K562 (cell line): ENCODE data around the gene WDR64. TPM values are rescaled to one million over a fixed set of nuclear protein-coding genes. Genes with fewer than 3 reads are reported as not detected.

ENCODE experiments used
- BRD9 ChIP-seq: fragments of 450-650 bp; IDR thresholded peaks from 2 replicates; pipeline ENCODE4 v1.6.1; 2018; ENCODE audit warnings: low read depth; ENCODE audit not compliant: partially characterized antibody
- CCNT2 ChIP-seq: IDR thresholded peaks from 2 replicates; pipeline ENCODE4 v1.6.1; 2011; ENCODE audit warnings: borderline replicate concordance, low read depth, mild to moderate bottlenecking, moderate library complexity, mixed read lengths, low read length; ENCODE audit not compliant: insufficient read length; ENCODE audit errors: extremely low read depth
- CREB1 ChIP-seq, 2 experiments: sonication (generic) in 1 of 2; formaldehyde crosslinking in 1 of 2; IDR thresholded peaks; 2 replicates each; pipeline versions ENCODE4 v1.6.1 to v1.8.0; 2012 to 2022; ENCODE audit warnings: inconsistent platforms in 1 of 2, mild to moderate bottlenecking in 1 of 2, missing genetic modification reagents in 1 of 2, moderate library complexity in 1 of 2
- EP400 ChIP-seq: fragments of 450-650 bp; IDR thresholded peaks from 2 replicates; pipeline ENCODE4 v1.6.1; 2017; ENCODE audit warnings: antibody characterized with exemption, mild to moderate bottlenecking, moderate library complexity
- FOXA3 ChIP-seq, 2 experiments: fragments of 450-650 bp in 1 of 2; sonication (generic) in 1 of 2; formaldehyde crosslinking; IDR thresholded peaks in 1 of 2; conservative IDR thresholded peaks in 1 of 2; 2 replicates each; pipeline versions ENCODE4 v1.4.0 to v1.8.0; 2020 to 2022; ENCODE audit warnings: mild to moderate bottlenecking in 2 of 2, missing genetic modification reagents in 1 of 2
- GATA2 ChIP-seq: sonication (generic); formaldehyde crosslinking; IDR thresholded peaks from 2 replicates; pipeline ENCODE4 v1.4.0; 2020; ENCODE audit warnings: mild to moderate bottlenecking, missing genetic modification reagents
- HDAC8 ChIP-seq: fragments of 450-650 bp; IDR thresholded peaks from 2 replicates; pipeline ENCODE4 v1.6.1; 2016; ENCODE audit warnings: mild to moderate bottlenecking, missing genetic modification characterization, moderate library complexity, missing compliant biosample characterization
- HNRNPK ChIP-seq: fragments of 200-400 bp; formaldehyde crosslinking; IDR thresholded peaks from one replicate; pipeline ENCODE4 v1.6.1; 2018; ENCODE audit warnings: mild to moderate bottlenecking, low read depth, low read length; ENCODE audit not compliant: poor library complexity, severe bottlenecking
- KLF16 ChIP-seq: IDR thresholded peaks from 2 replicates; pipeline ENCODE4 v1.6.1; 2016; ENCODE audit warnings: antibody characterized with exemption
- MED1 ChIP-seq: sonication (generic); formaldehyde crosslinking; IDR thresholded peaks from 2 replicates; pipeline ENCODE4 v1.8.1; 2023; ENCODE audit warnings: missing genetic modification reagents, borderline replicate concordance
- NFRKB ChIP-seq: fragments of 450-650 bp; IDR thresholded peaks from 2 replicates; pipeline ENCODE4 v1.6.1; 2016; ENCODE audit warnings: low read depth
- RCOR1 ChIP-seq, 2 experiments: IDR thresholded peaks; 2 replicates each; pipeline ENCODE4 v1.6.1; 2012; ENCODE audit warnings: low read depth in 2 of 2, low read length in 2 of 2, borderline replicate concordance in 1 of 2, improper control_type of control experiment in 1 of 2
- SOX6 ChIP-seq: fragments of 450-650 bp; IDR thresholded peaks from 2 replicates; pipeline ENCODE4 v1.6.1; 2014; ENCODE audit warnings: mild to moderate bottlenecking
- SREBF2 ChIP-seq: sonication (generic); formaldehyde crosslinking; IDR thresholded peaks from 2 replicates; pipeline ENCODE4 v1.4.0; 2020; ENCODE audit warnings: mild to moderate bottlenecking, missing genetic modification reagents
- SRF ChIP-seq, 2 experiments: fragments of 250-450, 450-650 bp in 1 of 2; sonication (Bioruptor Pico) in 1 of 2; sonication (generic) in 1 of 2; formaldehyde crosslinking; IDR thresholded peaks; 2 replicates each; pipeline versions ENCODE4 v1.5.0 to v1.5.1; 2020 to 2022; ENCODE audit warnings: mild to moderate bottlenecking in 1 of 2, missing genetic modification reagents in 1 of 2
- STAG1 ChIP-seq: sonication (generic); formaldehyde crosslinking; IDR thresholded peaks from 2 replicates; pipeline ENCODE4 v1.5.0; 2020; ENCODE audit warnings: missing genetic modification reagents, borderline replicate concordance
- TEAD4 ChIP-seq, 2 experiments: sonication (generic) in 1 of 2; formaldehyde crosslinking in 1 of 2; IDR thresholded peaks; 2 replicates each; pipeline versions ENCODE4 v1.6.1 to v1.8.0; 2012 to 2022; ENCODE audit warnings: borderline replicate concordance in 1 of 2, inconsistent platforms in 1 of 2, low read length in 1 of 2, mild to moderate bottlenecking in 1 of 2, missing genetic modification reagents in 1 of 2
- ZEB2 ChIP-seq: fragments of 450-650 bp; IDR thresholded peaks from 2 replicates; pipeline ENCODE4 v1.6.1; 2016
- ZKSCAN8 ChIP-seq: fragments of 200-800 bp; sonication (Bioruptor generic); IDR thresholded peaks from 2 replicates; pipeline ENCODE4 v1.6.1; 2016; ENCODE audit warnings: missing genetic modification characterization, missing compliant biosample characterization
- ZNF224 ChIP-seq: sonication (generic); formaldehyde crosslinking; IDR thresholded peaks from 2 replicates; pipeline ENCODE4 v1.8.0; 2022; ENCODE audit warnings: mild to moderate bottlenecking, missing genetic modification reagents
- polyA plus RNA-seq, 8 experiments: library from polyadenylated mRNA; depleted of rRNA in 4 of 8; stranded (reverse) in 5 of 8; unstranded in 3 of 8; fragments of >200 nt; fragmentation: Nextera tagmentation in 2 of 8; fragmentation: Illumina TruSeq in 1 of 8; extraction: Ambion mirVana in 2 of 8; extraction: Trizol in 1 of 8; gene quantifications; 2 replicates each; pipeline versions ENCODE4 v1.2.1 to v1.2.3, GENCODE V29; 2011 to 2014; ENCODE audit warnings: inconsistent platforms in 1 of 8, missing spikeins in 1 of 8
- total RNA-seq, 7 experiments: library from RNA; depleted of rRNA in 6 of 7; stranded (reverse); fragments of >200 nt in 6 of 7; fragmentation: Illumina TruSeq in 2 of 7; extraction: Trizol in 2 of 7; gene quantifications; 2 replicates each; pipeline versions ENCODE4 v1.2.1 to v1.2.3, GENCODE V29; 2011 to 2021; ENCODE audit warnings: low replicate concordance in 1 of 7
- TF ChIP-seq, protein P1 (sequence below), 2 experiments: fragments of 150-350 bp in 1 of 2; IDR thresholded peaks; 2 replicates each; pipeline ENCODE4 v1.6.1; 2012 to 2016; ENCODE audit warnings: low read depth in 2 of 2, low read length in 2 of 2, mild to moderate bottlenecking in 1 of 2, moderate library complexity in 1 of 2
- TF ChIP-seq, protein P2 (sequence below): IDR thresholded peaks from 2 replicates; pipeline ENCODE4 v1.6.1; 2012; ENCODE audit warnings: low read depth, low read length, improper control_type of control experiment, borderline replicate concordance

Gene WDR64
- total and polyA plus RNA-seq, 9 of the 15 experiments (the other 6 are each of a cell fraction or from before 2014, with no cell fraction given), result 0.06 to 0.29 (median 0.19) TPM; not detected in 5

DNA sequence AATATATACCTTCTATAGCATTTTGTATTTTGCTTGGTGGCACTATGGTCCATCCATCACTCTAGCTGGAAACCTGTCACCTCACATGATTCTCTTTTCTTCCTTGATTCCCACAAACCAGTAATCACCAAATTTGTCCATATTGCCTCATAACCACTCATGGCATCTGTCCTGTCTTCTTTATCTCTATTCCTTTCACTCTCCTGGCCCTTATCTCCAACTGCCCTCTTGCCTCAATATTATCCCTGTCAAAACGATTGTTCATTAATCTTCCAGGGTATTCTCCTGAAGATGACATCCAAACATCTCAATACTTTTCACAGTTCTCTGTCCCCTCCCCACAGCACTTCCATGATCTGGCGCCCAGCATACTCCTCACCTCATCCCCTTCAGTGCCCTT is 46.1 kb downstream of the WDR64 start (continued):
- TF ChIP-seq GATA2 (CRISPR knock-in tag), result peak; percentile 71
- TF ChIP-seq BRD9, result peak; percentile 36
- TF ChIP-seq CCNT2, result no peak
- peak in 1 of 2 experiments; percentile 78; a peak in 2 of 4 replicates for TF ChIP-seq RCOR1 (IDR thresholded peaks at IDR 0.05; ENCODE audit: borderline replicate concordance in 1 of 2, low read depth in 2 of 2, low read length in 2 of 2)
- no peak for TF ChIP-seq ZNF224
- TF ChIP-seq MED1 (CRISPR knock-in tag), result no peak
- peak; percentile 63; the same call in 1 of the 2 replicates for TF ChIP-seq CREB1 (IDR thresholded peaks at IDR 0.05)
- TF ChIP-seq CREB1 (CRISPR knock-in tag; IDR thresholded peaks at IDR 0.05), result no peak
- no peak for TF ChIP-seq ZKSCAN8 (CRISPR knock-in tag)
- TF ChIP-seq, protein P1, sequence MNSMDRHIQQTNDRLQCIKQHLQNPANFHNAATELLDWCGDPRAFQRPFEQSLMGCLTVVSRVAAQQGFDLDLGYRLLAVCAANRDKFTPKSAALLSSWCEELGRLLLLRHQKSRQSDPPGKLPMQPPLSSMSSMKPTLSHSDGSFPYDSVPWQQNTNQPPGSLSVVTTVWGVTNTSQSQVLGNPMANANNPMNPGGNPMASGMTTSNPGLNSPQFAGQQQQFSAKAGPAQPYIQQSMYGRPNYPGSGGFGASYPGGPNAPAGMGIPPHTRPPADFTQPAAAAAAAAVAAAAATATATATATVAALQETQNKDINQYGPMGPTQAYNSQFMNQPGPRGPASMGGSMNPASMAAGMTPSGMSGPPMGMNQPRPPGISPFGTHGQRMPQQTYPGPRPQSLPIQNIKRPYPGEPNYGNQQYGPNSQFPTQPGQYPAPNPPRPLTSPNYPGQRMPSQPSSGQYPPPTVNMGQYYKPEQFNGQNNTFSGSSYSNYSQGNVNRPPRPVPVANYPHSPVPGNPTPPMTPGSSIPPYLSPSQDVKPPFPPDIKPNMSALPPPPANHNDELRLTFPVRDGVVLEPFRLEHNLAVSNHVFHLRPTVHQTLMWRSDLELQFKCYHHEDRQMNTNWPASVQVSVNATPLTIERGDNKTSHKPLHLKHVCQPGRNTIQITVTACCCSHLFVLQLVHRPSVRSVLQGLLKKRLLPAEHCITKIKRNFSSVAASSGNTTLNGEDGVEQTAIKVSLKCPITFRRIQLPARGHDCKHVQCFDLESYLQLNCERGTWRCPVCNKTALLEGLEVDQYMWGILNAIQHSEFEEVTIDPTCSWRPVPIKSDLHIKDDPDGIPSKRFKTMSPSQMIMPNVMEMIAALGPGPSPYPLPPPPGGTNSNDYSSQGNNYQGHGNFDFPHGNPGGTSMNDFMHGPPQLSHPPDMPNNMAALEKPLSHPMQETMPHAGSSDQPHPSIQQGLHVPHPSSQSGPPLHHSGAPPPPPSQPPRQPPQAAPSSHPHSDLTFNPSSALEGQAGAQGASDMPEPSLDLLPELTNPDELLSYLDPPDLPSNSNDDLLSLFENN (IDR thresholded peaks at IDR 0.05; ENCODE audit: low read depth in 2 of 2, low read length in 2 of 2), result 0 out of 4 replicates have a peak, but pooled peaks of 1 of the 2 experiments have one; percentile 29
- TF ChIP-seq HDAC8 (tag), result no peak
- TF ChIP-seq HNRNPK, result no peak
- TF ChIP-seq SREBF2 (CRISPR knock-in tag), result no peak
- TF ChIP-seq KLF16, result peak; percentile 91
- TF ChIP-seq STAG1 (CRISPR knock-in tag), result no peak
- peak; percentile 94 for TF ChIP-seq SOX6
- TF ChIP-seq FOXA3 (CRISPR knock-in tag; conservative IDR thresholded peaks at IDR 0.05 in 1 of 2, IDR thresholded peaks at IDR 0.05 in 1 of 2), result 0 out of 4 replicates have a peak, but pooled peaks of 1 of the 2 experiments have one; percentile 14
- TF ChIP-seq, protein P2, sequence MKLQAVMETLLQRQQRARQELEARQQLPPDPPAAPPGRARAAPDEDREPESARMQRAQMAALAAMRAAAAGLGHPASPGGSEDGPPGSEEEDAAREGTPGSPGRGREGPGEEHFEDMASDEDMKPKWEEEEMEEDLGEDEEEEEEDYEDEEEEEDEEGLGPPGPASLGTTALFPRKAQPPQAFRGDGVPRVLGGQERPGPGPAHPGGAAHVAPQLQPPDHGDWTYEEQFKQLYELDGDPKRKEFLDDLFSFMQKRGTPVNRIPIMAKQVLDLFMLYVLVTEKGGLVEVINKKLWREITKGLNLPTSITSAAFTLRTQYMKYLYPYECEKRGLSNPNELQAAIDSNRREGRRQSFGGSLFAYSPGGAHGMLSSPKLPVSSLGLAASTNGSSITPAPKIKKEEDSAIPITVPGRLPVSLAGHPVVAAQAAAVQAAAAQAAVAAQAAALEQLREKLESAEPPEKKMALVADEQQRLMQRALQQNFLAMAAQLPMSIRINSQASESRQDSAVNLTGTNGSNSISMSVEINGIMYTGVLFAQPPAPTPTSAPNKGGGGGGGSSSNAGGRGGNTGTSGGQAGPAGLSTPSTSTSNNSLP, result 0 out of 2 replicates have a peak, but pooled peaks have one; percentile 27
- TF ChIP-seq ZEB2, result peak; percentile 88
- peak; percentile 29; the same call in 1 of the 2 replicates for TF ChIP-seq NFRKB
- TF ChIP-seq TEAD4 (IDR thresholded peaks at IDR 0.05; ENCODE audit: low read length), result peak; percentile 95
- no peak for TF ChIP-seq TEAD4 (CRISPR knock-in tag; IDR thresholded peaks at IDR 0.05; ENCODE audit: borderline replicate concordance)
- TF ChIP-seq EP400, result peak; percentile 46; the same call in 1 of the 2 replicates
- TF ChIP-seq SRF (CRISPR knock-in tag; IDR thresholded peaks at IDR 0.05), result peak in 1 of 2 experiments; percentile 92; a peak in 2 of 4 replicates
